ENCODE measurements around the gene NSDHL.

- TF ChIP-seq CTCF (IDR thresholded peaks at IDR 0.05) (peak; percentile 33 to 60 (median 44)), POLR2A (IDR thresholded peaks at IDR 0.05) (no peak)
These were observed 9.6 kb upstream of the NSDHL start for GRCh38 chrX:152821145-152821765.
